Suprapubic skin (tissue), 4 donors: ENCODE measurements around the gene ZNF579. TPM values are rescaled to one million over a fixed set of nuclear protein-coding genes. Genes with fewer than 3 reads are reported as not detected.

Experiments used
- DNase-seq, 2 donors: peaks; one replicate each; pipeline ENCODE4 v3.0.0-alpha.2; 2019; ENCODE audit warnings: low spot score in 2 of 2
- H3K27ac ChIP-seq: fragments of 200-600 bp; sonication (generic); one replicate; pipeline ENCODE4 v1.5.1; 2019
- H3K27me3 ChIP-seq: fragments of 200-600 bp; sonication (generic); one replicate; pipeline ENCODE4 v1.5.1; 2019
- H3K36me3 ChIP-seq: fragments of 200-600 bp; sonication (generic); one replicate; pipeline ENCODE4 v1.5.1; 2019
- H3K4me1 ChIP-seq: fragments of 200-600 bp; sonication (generic); one replicate; pipeline ENCODE4 v1.5.1; 2019
- H3K4me3 ChIP-seq: fragments of 200-600 bp; sonication (generic); one replicate; pipeline ENCODE4 v1.5.1; 2019; ENCODE audit warnings: mild to moderate bottlenecking
- H3K9me3 ChIP-seq: fragments of 200-600 bp; sonication (generic); one replicate; pipeline ENCODE4 v1.5.1; 2019
- CTCF ChIP-seq, 2 donors: fragments of 200-600 bp in 1 of 2; fragments of 450-650 bp in 1 of 2; sonication (generic) in 1 of 2; IDR thresholded peaks; one replicate each; pipeline ENCODE4 v1.5.1; 2016 to 2019; ENCODE audit warnings: antibody characterized with exemption in 2 of 2, mild to moderate bottlenecking in 1 of 2, moderate library complexity in 1 of 2
- EP300 ChIP-seq: sonication (generic); formaldehyde crosslinking; IDR thresholded peaks from one replicate; pipeline ENCODE4 v1.6.1; 2017; ENCODE audit warnings: antibody characterized with exemption
- POLR2A ChIP-seq, 2 donors: fragments of 450-650 bp; IDR thresholded peaks; one replicate each; pipeline ENCODE4 v1.6.1; 2017; ENCODE audit warnings: antibody characterized with exemption in 2 of 2, mild to moderate bottlenecking in 2 of 2, moderate library complexity in 2 of 2
- POLR2AphosphoS5 ChIP-seq, 3 donors: sonication (generic); formaldehyde crosslinking; IDR thresholded peaks; one replicate each; pipeline ENCODE4 v1.6.1; 2017; ENCODE audit warnings: antibody characterized with exemption in 3 of 3
- WGBS: methylation state at CpG from one replicate; pipeline ENCODE4 v1.1.5; 2018; 5-methylcytosine and 5-hydroxymethylcytosine counted together
- total RNA-seq, 4 donors: library from RNA; depleted of rRNA; stranded (reverse); fragments of >200 nt; gene quantifications; one replicate each; pipeline ENCODE4 v1.1.0, GENCODE V29; 2016

ZNF579 gene
- total RNA-seq, 4 donors from 2014 or later, result 1.8 to 3.1 (median 2.8) TPM

GRCh38 chr19:55540619-55541018, 40.0 kb downstream of the ZNF579 start:
- Histone ChIP-seq H3K27me3 (peaks cover 33% of the 10 kb centered on the region), H3K4me1 (no peaks in the 10 kb centered on the region), H3K27ac (no peak overlapping the region), H3K4me3 (no peak overlapping the region), H3K36me3 (no peaks in the 10 kb centered on the region), H3K9me3 (no peaks in the 10 kb centered on the region)
- DNase-seq, result no peak
- TF ChIP-seq EP300, result no peak
- no peak for TF ChIP-seq POLR2AphosphoS5 (IDR thresholded peaks at IDR 0.05)
- TF ChIP-seq POLR2A (IDR thresholded peaks at IDR 0.05), result no peak
- TF ChIP-seq CTCF (IDR thresholded peaks at IDR 0.05), result no peak
- 51% methylated on average over 10 of the region's 10 CpGs for WGBS

DNA sequence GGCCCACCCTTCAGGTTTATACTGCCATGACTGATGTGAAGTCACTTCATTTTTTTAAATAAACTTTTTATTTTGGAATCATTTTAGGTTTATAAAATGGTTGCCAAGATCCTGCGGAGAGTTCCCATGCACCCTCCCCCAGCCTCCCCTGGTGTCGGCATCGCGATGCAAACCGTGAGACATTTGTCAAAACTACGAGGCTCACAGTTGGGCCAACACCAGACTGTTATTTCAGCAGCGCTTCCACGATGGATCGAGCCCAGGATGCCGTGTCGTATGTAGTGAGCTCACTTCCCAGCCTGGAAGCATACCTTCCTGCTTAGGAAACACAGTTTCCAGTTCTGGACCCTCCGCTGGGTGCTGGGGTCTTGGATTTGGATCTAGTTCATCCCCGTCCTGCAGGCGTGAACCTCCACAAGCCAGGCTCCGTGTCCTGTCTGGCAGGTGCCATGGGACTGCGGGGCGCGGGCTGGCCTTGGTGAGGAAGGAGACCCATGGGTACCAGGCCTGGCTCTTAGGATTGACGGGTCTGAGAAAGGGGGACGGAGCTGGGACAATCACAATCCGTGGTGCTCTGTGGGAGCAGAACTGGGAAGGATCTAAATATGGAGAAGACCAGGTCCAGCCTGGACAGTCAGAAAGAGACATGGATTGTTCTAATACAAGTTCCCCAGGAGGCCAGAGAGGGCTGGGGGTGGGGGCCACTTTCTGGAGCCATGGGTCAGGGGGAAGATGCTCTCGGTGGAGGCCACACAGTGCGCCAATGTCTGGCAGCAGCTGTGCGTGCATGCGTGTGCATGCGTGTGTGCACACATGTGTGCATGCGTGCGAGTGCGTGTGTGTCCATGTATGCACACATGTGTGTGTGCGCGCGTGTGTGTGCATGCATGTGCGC, 41.3 kb downstream of the ZNF579 start:
- Histone ChIP-seq H3K27me3 (peaks cover 22% of the 10 kb centered on the region), H3K9me3 (no peaks in the 10 kb centered on the region), H3K4me1 (no peaks in the 10 kb centered on the region), H3K4me3 (no peak overlapping the region), H3K36me3 (no peaks in the 10 kb centered on the region), H3K27ac (no peak overlapping the region)
- 87% methylated on average over 33 of the region's 33 CpGs for WGBS
- DNase-seq, result no peak
- TF ChIP-seq POLR2A (IDR thresholded peaks at IDR 0.05) (no peak), CTCF (IDR thresholded peaks at IDR 0.05) (no peak), EP300 (no peak), POLR2AphosphoS5 (IDR thresholded peaks at IDR 0.05) (no peak)

GRCh38 chr19:55538132-55538531, 42.5 kb downstream of the ZNF579 start:
- no peaks in the 10 kb centered on the region for H3K36me3 ChIP-seq
- no peak overlapping the region for H3K4me3 ChIP-seq
- no peaks in the 10 kb centered on the region for H3K4me1 ChIP-seq
- DNase-seq, result no peak
- no peak for TF ChIP-seq EP300
- H3K27me3 ChIP-seq, result peaks cover 15% of the 10 kb centered on the region
- no peak overlapping the region for H3K27ac ChIP-seq
- no peaks in the 10 kb centered on the region for H3K9me3 ChIP-seq
- 91% methylated on average over 5 of the region's 5 CpGs for WGBS

GRCh38 chr19:55537741-55538111, 42.9 kb downstream of the ZNF579 start:
- Histone ChIP-seq H3K4me3 (no peak overlapping the region), H3K9me3 (no peaks in the 10 kb centered on the region), H3K27me3 (peaks cover 15% of the 10 kb centered on the region), H3K36me3 (no peaks in the 10 kb centered on the region), H3K27ac (no peak overlapping the region), H3K4me1 (no peaks in the 10 kb centered on the region)
- DNase-seq, result no peak
- 63% methylated on average over 5 of the region's 5 CpGs for WGBS
- TF ChIP-seq EP300, result no peak
- no peak for TF ChIP-seq CTCF (IDR thresholded peaks at IDR 0.05)
- no peak for TF ChIP-seq POLR2AphosphoS5 (IDR thresholded peaks at IDR 0.05)
- no peak for TF ChIP-seq POLR2A (IDR thresholded peaks at IDR 0.05)

DNA sequence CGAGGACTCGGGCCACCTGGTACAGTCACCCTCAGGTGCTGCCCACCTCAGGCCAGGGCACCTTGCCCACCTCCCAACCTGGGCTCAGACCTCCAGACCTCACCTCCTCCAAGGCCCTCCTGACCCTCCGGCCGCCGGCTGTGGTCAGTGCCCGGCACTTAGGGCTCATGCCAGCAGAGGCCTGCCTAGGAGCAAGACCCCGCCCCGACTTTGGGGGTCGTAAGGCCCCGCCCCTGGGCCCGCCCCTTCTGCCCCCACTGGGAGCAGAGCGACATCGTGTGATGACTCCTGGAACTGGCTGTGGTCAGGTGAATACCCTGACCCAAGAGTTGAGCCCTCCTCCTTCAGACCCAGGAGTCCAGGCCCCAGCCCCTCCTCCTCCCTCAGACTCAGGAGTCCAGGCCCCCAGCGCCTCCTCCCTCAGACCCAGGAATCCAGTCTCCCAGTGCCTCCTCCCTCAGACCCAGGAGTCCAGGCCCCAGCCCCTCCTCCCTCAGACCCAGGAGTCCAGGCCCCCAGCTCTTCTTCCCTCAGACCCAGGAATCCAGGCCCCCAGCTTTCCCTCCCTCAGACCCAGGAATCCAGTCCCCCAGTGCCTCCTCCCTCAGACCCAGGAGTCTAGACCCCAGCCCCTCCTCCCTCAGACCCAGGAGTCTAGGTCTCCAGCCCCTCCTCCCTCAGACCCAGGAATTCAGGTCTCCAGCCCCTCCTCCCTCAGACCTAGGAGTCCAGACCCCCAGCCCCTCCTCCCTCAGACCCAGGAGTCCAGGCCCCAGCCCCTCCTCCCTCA, 43.5 kb downstream of the ZNF579 start, which contains the start of gene SBK2:
SBK2 (minus strand) TSS at position 183 of the 790 bp plus-strand sequence. CDS start 839 bp downstream, outside the sequence.
- no peaks in the 10 kb centered on the region for H3K36me3 ChIP-seq
- DNase-seq, result no peak
- 67% methylated on average over 2 of the region's 14 CpGs for WGBS
- no peak within 1 kb of the TSS for H3K4me3 ChIP-seq
- no peak for TF ChIP-seq POLR2AphosphoS5 (IDR thresholded peaks at IDR 0.05)
- H3K9me3 ChIP-seq, result no peaks in the 10 kb centered on the region
- no peak within 1 kb of the TSS for H3K27ac ChIP-seq
- H3K4me1 ChIP-seq, result no peaks in the 10 kb centered on the region
- peaks cover 15% of the 10 kb centered on the region for H3K27me3 ChIP-seq

DNA sequence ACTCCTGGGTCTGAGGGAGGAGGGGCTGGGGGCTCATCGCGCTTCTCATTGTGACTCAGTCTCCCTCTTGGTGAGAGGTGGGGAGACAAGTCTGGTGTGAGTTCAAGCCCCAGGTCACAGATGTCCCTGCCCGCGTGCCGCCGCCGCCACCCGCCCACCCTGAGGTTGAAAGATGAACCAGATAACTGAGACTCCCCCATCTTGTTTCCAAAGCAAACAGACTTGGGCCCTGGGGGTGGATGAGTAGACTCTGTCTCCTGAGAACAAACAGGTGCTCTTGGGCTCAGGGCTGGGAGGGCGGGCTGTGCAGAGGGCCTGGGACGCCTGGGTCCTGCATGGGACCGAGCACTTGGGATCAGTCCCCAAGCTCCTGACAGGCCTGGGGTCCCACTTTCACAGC, 44.3 kb downstream of the ZNF579 start:
- H3K9me3 ChIP-seq, result no peaks in the 10 kb centered on the region
- no peak overlapping the region for H3K4me3 ChIP-seq
- no peak for DNase-seq
- H3K27me3 ChIP-seq, result peaks cover 15% of the 10 kb centered on the region
- no peaks in the 10 kb centered on the region for H3K4me1 ChIP-seq
- TF ChIP-seq POLR2AphosphoS5 (IDR thresholded peaks at IDR 0.05) (no peak), CTCF (IDR thresholded peaks at IDR 0.05) (no peak), POLR2A (IDR thresholded peaks at IDR 0.05) (no peak)
- H3K27ac ChIP-seq, result no peak overlapping the region
- H3K36me3 ChIP-seq, result no peaks in the 10 kb centered on the region
- 52% methylated on average over 8 of the region's 11 CpGs for WGBS
